GM23338 (cell line): ENCODE data around the gene ERI2. TPM values are rescaled to one million over a fixed set of nuclear protein-coding genes. Genes with fewer than 3 reads are reported as not detected.
A peak's percentile ranks its signal among the peaks of the same experiment; 100 is the strongest.

Source experiments
- ATAC-seq: fragments of 200-7000 bp; cut with Tn5 transposase; 3 replicates; pipeline ENCODE4 v1.9.1; 2020
- DNase-seq: peaks from one replicate; pipeline ENCODE4 v3.0.0-alpha.2; 2015; ENCODE audit warnings: low spot score
- H2AFZ ChIP-seq: fragments of 200-600 bp; sonication (generic); 2 replicates; pipeline ENCODE4 v1.8.0; 2016; ENCODE audit warnings: antibody characterized with exemption, mild to moderate bottlenecking, moderate library complexity
- H3F3A ChIP-seq: fragments of 200-600 bp; sonication (generic); replicated peaks from 2 replicates; pipeline ENCODE4 v1.8.0; 2017; ENCODE audit warnings: antibody characterized with exemption, mixed run types, low read depth
- H3K27ac ChIP-seq: fragments of 200-600 bp; sonication (generic); 2 replicates; pipeline ENCODE4 v1.6.1; 2016; ENCODE audit warnings: low read depth
- H3K27me3 ChIP-seq: fragments of 200-600 bp; sonication (generic); 2 replicates; pipeline ENCODE4 v1.8.0; 2016; ENCODE audit warnings: mild to moderate bottlenecking, mixed run types, moderate library complexity; ENCODE audit not compliant: insufficient read depth
- H3K36me3 ChIP-seq: fragments of 200-600 bp; sonication (generic); 2 replicates; pipeline ENCODE4 v1.8.0; 2016; ENCODE audit warnings: mild to moderate bottlenecking; ENCODE audit not compliant: insufficient read depth
- H3K4me1 ChIP-seq: fragments of 200-600 bp; sonication (generic); 2 replicates; pipeline ENCODE4 v1.8.0; 2016; ENCODE audit warnings: mild to moderate bottlenecking, moderate library complexity; ENCODE audit not compliant: insufficient read depth
- H3K4me2 ChIP-seq: fragments of 200-600 bp; sonication (generic); 2 replicates; pipeline ENCODE4 v1.7.1; 2017; ENCODE audit warnings: mixed run types
- H3K4me3 ChIP-seq: fragments of 200-600 bp; sonication (generic); 2 replicates; pipeline ENCODE4 v1.6.1; 2016; ENCODE audit warnings: mixed run types
- H3K79me2 ChIP-seq: fragments of 200-600 bp; sonication (generic); replicated peaks from 2 replicates; pipeline ENCODE4 v1.8.0; 2017; ENCODE audit warnings: mild to moderate bottlenecking; ENCODE audit not compliant: insufficient read depth
- H3K9me2 ChIP-seq: fragments of 200-600 bp; sonication (generic); 2 replicates; pipeline ENCODE4 v1.8.0; 2017; ENCODE audit not compliant: insufficient read depth
- H4K20me1 ChIP-seq: fragments of 200-600 bp; sonication (generic); replicated peaks from 2 replicates; pipeline ENCODE4 v1.8.0; 2017; ENCODE audit warnings: mild to moderate bottlenecking; ENCODE audit not compliant: insufficient read depth
- H3K27ac Mint-ChIP-seq: 2 replicates; pipeline ENCODE4 v1.8.0; 2020; ENCODE audit warnings: inconsistent platforms, mild to moderate bottlenecking, moderate library complexity, mixed read lengths
- H3K27me3 Mint-ChIP-seq: 3 replicates; pipeline ENCODE4 v1.8.0; 2022; ENCODE audit warnings: low read depth, mild to moderate bottlenecking, moderate library complexity, mixed read lengths, inconsistent platforms; ENCODE audit not compliant: insufficient read depth, poor library complexity
- H3K36me3 Mint-ChIP-seq: 3 replicates; pipeline ENCODE4 v1.8.0; 2021; ENCODE audit warnings: low read depth, mild to moderate bottlenecking, inconsistent platforms, moderate library complexity, mixed read lengths
- H3K4me1 Mint-ChIP-seq: 3 replicates; pipeline ENCODE4 v1.8.0; 2020; ENCODE audit warnings: mild to moderate bottlenecking, inconsistent platforms, mixed read lengths
- H3K4me3 Mint-ChIP-seq: 3 replicates; pipeline ENCODE4 v1.8.0; 2021; ENCODE audit warnings: moderate library complexity, mild to moderate bottlenecking, inconsistent platforms, mixed read lengths
- H3K9me3 Mint-ChIP-seq: 3 replicates; pipeline ENCODE4 v1.8.0; 2020; ENCODE audit warnings: moderate library complexity, mild to moderate bottlenecking, inconsistent platforms, mixed read lengths
- CTCF ChIP-seq, 2 experiments: fragments of 200-600 bp in 1 of 2; sonication (generic) in 1 of 2; conservative IDR thresholded peaks; 2 replicates each; pipeline versions ENCODE4 v1.5.1 to v1.6.1; 2016 to 2017; ENCODE audit warnings: antibody characterized with exemption in 2 of 2, low read depth in 2 of 2, mild to moderate bottlenecking in 2 of 2, moderate library complexity in 1 of 2
- ETS1 ChIP-seq: IDR thresholded peaks from 2 replicates; pipeline ENCODE4 v1.6.1; 2016; ENCODE audit warnings: antibody characterized with exemption
- EZH2 ChIP-seq: fragments of 200-600 bp; sonication (generic); IDR thresholded peaks from one replicate; pipeline ENCODE4 v1.8.0; 2017; ENCODE audit warnings: antibody characterized with exemption, mild to moderate bottlenecking, low read depth; ENCODE audit not compliant: unreplicated experiment
- JUNB ChIP-seq: IDR thresholded peaks from one replicate; pipeline ENCODE4 v1.6.1; 2016; ENCODE audit warnings: antibody characterized with exemption; ENCODE audit not compliant: unreplicated experiment
- NANOG ChIP-seq: IDR thresholded peaks from 2 replicates; pipeline ENCODE4 v1.6.1; 2016; ENCODE audit warnings: antibody characterized with exemption, borderline replicate concordance
- POLR2AphosphoS5 ChIP-seq: IDR thresholded peaks from 2 replicates; pipeline ENCODE4 v1.6.1; 2016; ENCODE audit warnings: antibody characterized with exemption, low read depth
- ZNF114 ChIP-seq: fragments of 250-450 bp; sonication (Bioruptor Pico); IDR thresholded peaks from 2 replicates; pipeline ENCODE4 v1.5.0; 2020; ENCODE audit warnings: mild to moderate bottlenecking, moderate library complexity
- polyA plus RNA-seq: library from polyadenylated mRNA; unstranded; fragments of >200 nt; fragmentation: Nextera tagmentation; extraction: Ambion mirVana; gene quantifications from 2 replicates; pipeline ENCODE4 v1.2.1, GENCODE V29; 2016
- total RNA-seq: library from RNA; depleted of rRNA; stranded (reverse); fragments of >200 nt; shearing (Covaris generic); gene quantifications from 2 replicates; pipeline ENCODE4 v1.2.3, GENCODE V29; 2014
- TF ChIP-seq, protein P1 (sequence below): IDR thresholded peaks from one replicate; pipeline ENCODE4 v1.6.1; 2018; ENCODE audit warnings: antibody characterized with exemption; ENCODE audit not compliant: unreplicated experiment

The ERI2 gene
- total and polyA plus RNA-seq, 2 experiments from 2014 or later: 7.2 to 19.5 TPM

GRCh38 chr16:20781697-20782096, 24.6 kb downstream of the ERI2 start:
- Histone ChIP-seq H3K4me2 (no peak overlapping the region), H3K36me3 (no peaks in the 10 kb centered on the region), H3K9me2 (no peaks in the 10 kb centered on the region), H3K27ac (no peak overlapping the region), H3K27me3 (no peaks in the 10 kb centered on the region), H3K4me1 (peaks cover 7% of the 10 kb centered on the region), H3K4me3 (no peak overlapping the region), H3F3A (no peaks in the 10 kb centered on the region), H2AFZ (no peak overlapping the region), H4K20me1 (no peaks in the 10 kb centered on the region), H3K79me2 (no peaks in the 10 kb centered on the region)
- Mint-ChIP-seq H3K27ac (no peak overlapping the region), H3K9me3 (no peaks in the 10 kb centered on the region), H3K4me1 (no peaks in the 10 kb centered on the region), H3K4me3 (no peak overlapping the region), H3K27me3 (no peaks in the 10 kb centered on the region), H3K36me3 (no peaks in the 10 kb centered on the region)
- TF ChIP-seq, protein P1, sequence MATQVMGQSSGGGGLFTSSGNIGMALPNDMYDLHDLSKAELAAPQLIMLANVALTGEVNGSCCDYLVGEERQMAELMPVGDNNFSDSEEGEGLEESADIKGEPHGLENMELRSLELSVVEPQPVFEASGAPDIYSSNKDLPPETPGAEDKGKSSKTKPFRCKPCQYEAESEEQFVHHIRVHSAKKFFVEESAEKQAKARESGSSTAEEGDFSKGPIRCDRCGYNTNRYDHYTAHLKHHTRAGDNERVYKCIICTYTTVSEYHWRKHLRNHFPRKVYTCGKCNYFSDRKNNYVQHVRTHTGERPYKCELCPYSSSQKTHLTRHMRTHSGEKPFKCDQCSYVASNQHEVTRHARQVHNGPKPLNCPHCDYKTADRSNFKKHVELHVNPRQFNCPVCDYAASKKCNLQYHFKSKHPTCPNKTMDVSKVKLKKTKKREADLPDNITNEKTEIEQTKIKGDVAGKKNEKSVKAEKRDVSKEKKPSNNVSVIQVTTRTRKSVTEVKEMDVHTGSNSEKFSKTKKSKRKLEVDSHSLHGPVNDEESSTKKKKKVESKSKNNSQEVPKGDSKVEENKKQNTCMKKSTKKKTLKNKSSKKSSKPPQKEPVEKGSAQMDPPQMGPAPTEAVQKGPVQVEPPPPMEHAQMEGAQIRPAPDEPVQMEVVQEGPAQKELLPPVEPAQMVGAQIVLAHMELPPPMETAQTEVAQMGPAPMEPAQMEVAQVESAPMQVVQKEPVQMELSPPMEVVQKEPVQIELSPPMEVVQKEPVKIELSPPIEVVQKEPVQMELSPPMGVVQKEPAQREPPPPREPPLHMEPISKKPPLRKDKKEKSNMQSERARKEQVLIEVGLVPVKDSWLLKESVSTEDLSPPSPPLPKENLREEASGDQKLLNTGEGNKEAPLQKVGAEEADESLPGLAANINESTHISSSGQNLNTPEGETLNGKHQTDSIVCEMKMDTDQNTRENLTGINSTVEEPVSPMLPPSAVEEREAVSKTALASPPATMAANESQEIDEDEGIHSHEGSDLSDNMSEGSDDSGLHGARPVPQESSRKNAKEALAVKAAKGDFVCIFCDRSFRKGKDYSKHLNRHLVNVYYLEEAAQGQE: no peak
- TF ChIP-seq NANOG: no peak
- no peak for TF ChIP-seq JUNB
- TF ChIP-seq ZNF114 (CRISPR knock-in tag): no peak
- TF ChIP-seq EZH2: no peak
- TF ChIP-seq ETS1: no peak
- DNase-seq (no peak), ATAC-seq (no peak)

- no peaks in the 10 kb centered on the region for H3F3A ChIP-seq
- H2AFZ ChIP-seq: 0 out of 2 replicates have a peak overlapping the region, but pooled peaks have one; percentile 59
- H3K9me2 ChIP-seq: no peaks in the 10 kb centered on the region
- Mint-ChIP-seq H3K36me3 (no peaks in the 10 kb centered on the region), H3K4me3 (no peak overlapping the region), H3K4me1 (no peaks in the 10 kb centered on the region), H3K27me3 (peaks cover 3% of the 10 kb centered on the region), H3K27ac (no peak overlapping the region), H3K9me3 (no peaks in the 10 kb centered on the region)
- no peaks in the 10 kb centered on the region for H3K36me3 ChIP-seq
- DNase-seq (peak; percentile 92), ATAC-seq (peak; percentile 100)
- TF ChIP-seq POLR2AphosphoS5 (no peak), CTCF (conservative IDR thresholded peaks at IDR 0.05; ENCODE audit: low read depth in 2 of 2) (peak; percentile 84 to 95)
- H3K79me2 ChIP-seq: no peaks in the 10 kb centered on the region
- H3K27ac ChIP-seq: no peak overlapping the region
- no peaks in the 10 kb centered on the region for H3K4me1 ChIP-seq
- H3K27me3 ChIP-seq: no peaks in the 10 kb centered on the region
- H4K20me1 ChIP-seq: no peaks in the 10 kb centered on the region
- no peak overlapping the region for H3K4me3 ChIP-seq
- H3K4me2 ChIP-seq: no peak overlapping the region
Observed at GRCh38 chr16:20774703-20775362, 31.4 kb downstream of the ERI2 start.
